Measurements from ENCODE around the gene LTO1. TPM values are rescaled to one million over a fixed set of nuclear protein-coding genes. Genes with fewer than 3 reads are reported as not detected.

Gene LTO1
- total RNA-seq, 4 donors from 2014 or later = 23.5 to 40.0 (median 26.9) TPM

DNA sequence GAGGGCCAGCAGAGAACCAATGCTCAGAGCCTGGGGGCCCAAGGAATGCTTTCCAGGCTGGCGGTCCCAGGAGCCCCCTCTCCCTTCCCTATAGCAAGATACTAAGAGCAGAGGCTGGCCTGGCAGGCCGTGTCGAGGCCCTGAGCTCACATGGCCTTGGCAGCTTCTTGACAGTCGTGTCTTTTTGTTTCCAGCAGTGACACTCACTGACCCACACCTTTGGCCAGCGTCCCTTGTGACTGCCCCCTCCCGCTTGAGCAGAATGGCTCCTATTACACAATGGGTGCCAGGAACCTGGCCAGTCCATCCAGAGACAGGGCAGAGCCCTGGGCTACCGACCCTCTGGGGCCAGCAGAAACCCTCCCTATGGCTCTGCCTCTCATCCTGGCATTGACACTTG, 40.6 kb downstream of the LTO1 start:
- Histone ChIP-seq H3K36me3 (no peaks in the 10 kb centered on the region), H3K4me3 (replicated peaks in 1 of 3) (no peak overlapping the region), H3K27ac (no peak overlapping the region), H3K27me3 (no peaks in the 10 kb centered on the region), H3K4me1 (peaks cover 25 to 26% of the 10 kb centered on the region in 2 donors), H3K9me3 (no peaks in the 10 kb centered on the region)
- intact Hi-C loops (cut with DNase I) = loop anchor here (10.0 kb wide), 1 partner anchor 100 kb away; no protein-coding TSS in a partner anchor
- 86 to 96% methylated on average over 4 to 6 of the region's 7 CpGs for WGBS, 2 donors
- TF ChIP-seq, protein P1, sequence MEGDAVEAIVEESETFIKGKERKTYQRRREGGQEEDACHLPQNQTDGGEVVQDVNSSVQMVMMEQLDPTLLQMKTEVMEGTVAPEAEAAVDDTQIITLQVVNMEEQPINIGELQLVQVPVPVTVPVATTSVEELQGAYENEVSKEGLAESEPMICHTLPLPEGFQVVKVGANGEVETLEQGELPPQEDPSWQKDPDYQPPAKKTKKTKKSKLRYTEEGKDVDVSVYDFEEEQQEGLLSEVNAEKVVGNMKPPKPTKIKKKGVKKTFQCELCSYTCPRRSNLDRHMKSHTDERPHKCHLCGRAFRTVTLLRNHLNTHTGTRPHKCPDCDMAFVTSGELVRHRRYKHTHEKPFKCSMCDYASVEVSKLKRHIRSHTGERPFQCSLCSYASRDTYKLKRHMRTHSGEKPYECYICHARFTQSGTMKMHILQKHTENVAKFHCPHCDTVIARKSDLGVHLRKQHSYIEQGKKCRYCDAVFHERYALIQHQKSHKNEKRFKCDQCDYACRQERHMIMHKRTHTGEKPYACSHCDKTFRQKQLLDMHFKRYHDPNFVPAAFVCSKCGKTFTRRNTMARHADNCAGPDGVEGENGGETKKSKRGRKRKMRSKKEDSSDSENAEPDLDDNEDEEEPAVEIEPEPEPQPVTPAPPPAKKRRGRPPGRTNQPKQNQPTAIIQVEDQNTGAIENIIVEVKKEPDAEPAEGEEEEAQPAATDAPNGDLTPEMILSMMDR (IDR thresholded peaks at IDR 0.05) = no peak
- DNase-seq = no peak

DNA sequence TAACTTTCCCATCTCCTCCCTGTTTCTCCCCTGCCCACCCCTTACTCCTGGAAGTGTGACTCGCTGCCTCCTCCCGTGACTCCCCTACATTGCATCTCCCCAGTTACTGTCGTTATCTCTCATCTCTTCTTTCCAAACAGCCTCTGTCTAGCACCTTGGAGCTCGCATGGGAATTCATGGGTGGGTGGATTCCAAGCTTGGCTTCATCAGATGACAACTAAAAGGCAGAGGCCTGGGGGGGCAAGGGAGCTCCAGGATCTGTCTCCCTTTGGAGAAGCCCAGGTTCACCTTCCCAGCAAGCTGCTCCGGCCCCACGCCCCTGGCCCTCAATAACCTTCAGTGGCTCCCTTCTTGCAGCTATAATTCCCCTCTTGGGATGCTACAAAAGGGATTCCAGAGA, 41.1 kb downstream of the LTO1 start:
- Histone ChIP-seq H3K4me1 (peaks cover 20 to 22% of the 10 kb centered on the region in 2 donors), H3K36me3 (no peaks in the 10 kb centered on the region), H3K27me3 (no peaks in the 10 kb centered on the region), H3K9me3 (no peaks in the 10 kb centered on the region), H3K27ac (no peak overlapping the region), H3K4me3 (replicated peaks in 1 of 3) (no peak overlapping the region)
- 89% methylated on average over 6 of the region's 6 CpGs for WGBS, 2 donors
- intact Hi-C loops (cut with DNase I) = loop anchor here (10.0 kb wide), 1 partner anchor 99 kb away; no protein-coding TSS in a partner anchor
- TF ChIP-seq, protein P1 (IDR thresholded peaks at IDR 0.05) = no peak
- TF ChIP-seq POLR2A (IDR thresholded peaks at IDR 0.05) = no peak
- no peak for DNase-seq

DNA sequence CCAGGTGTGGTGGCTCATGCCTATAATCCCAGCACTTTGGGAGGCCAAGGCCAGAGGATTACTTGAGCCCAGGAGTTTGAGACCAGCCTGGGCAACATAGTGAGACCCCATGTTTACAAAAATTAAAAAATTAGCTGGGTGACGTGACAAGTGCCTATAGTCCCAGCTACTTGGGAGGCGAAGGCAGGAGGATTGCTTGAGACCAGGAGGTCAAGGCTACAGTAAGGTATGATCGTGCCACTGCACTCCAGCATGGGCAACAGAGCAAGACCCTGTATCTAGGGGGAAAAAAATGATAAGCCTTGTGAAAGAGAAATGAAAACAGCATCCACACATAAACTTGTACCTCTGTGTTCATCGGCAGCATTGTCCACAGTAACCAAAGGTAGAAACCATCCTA, 42.3 kb downstream of the LTO1 start:
- Histone ChIP-seq H3K9me3 (no peaks in the 10 kb centered on the region), H3K27ac (no peak overlapping the region), H3K4me1 (peaks cover 18% of the 10 kb centered on the region in 2 donors), H3K27me3 (no peaks in the 10 kb centered on the region), H3K36me3 (no peaks in the 10 kb centered on the region), H3K4me3 (replicated peaks in 1 of 3) (no peak overlapping the region)
- 94 to 97% methylated on average over 4 of the region's 4 CpGs for WGBS, 2 donors
- intact Hi-C loops (cut with DNase I) = loop anchor here (10.0 kb wide), 1 partner anchor 98 kb away; no protein-coding TSS in a partner anchor
- TF ChIP-seq, protein P1 (IDR thresholded peaks at IDR 0.05) = no peak
- TF ChIP-seq POLR2A (IDR thresholded peaks at IDR 0.05) = no peak
- DNase-seq = no peak

DNA sequence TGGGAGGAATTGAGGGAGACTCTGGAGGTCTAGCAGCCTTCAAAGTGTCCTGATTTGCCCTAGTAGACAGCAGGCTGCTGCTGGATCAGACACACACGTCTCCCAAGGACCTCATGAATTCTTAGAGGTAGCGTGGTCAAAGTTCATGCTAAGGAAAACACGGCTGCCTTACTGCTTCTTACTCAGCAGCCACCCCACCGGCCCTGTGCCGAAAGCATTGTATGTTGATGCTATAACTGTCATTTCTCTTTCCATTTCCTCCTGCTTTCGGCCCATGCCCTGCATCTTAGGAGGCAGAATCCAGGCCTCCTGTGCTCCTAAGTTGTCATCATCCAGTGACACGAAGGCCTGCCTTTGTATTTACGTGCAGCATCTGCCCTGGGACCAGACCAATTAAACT, 44.7 kb downstream of the LTO1 start:
- H3K36me3 ChIP-seq = no peaks in the 10 kb centered on the region
- no peak for DNase-seq
- no peak overlapping the region for H3K27ac ChIP-seq
- TF ChIP-seq, protein P1 (IDR thresholded peaks at IDR 0.05) = no peak
- TF ChIP-seq POLR2A (IDR thresholded peaks at IDR 0.05) = no peak
- no peaks in the 10 kb centered on the region for H3K4me1 ChIP-seq
- no peaks in the 10 kb centered on the region for H3K9me3 ChIP-seq
- no peaks in the 10 kb centered on the region for H3K27me3 ChIP-seq
- intact Hi-C loops (cut with DNase I) = loop anchor here (10.0 kb wide), 1 partner anchor 96 kb away; no protein-coding TSS in a partner anchor
- 90 to 95% methylated on average over 8 of the region's 8 CpGs for WGBS, 2 donors
- no peak overlapping the region for H3K4me3 ChIP-seq (replicated peaks in 1 of 3)

DNA sequence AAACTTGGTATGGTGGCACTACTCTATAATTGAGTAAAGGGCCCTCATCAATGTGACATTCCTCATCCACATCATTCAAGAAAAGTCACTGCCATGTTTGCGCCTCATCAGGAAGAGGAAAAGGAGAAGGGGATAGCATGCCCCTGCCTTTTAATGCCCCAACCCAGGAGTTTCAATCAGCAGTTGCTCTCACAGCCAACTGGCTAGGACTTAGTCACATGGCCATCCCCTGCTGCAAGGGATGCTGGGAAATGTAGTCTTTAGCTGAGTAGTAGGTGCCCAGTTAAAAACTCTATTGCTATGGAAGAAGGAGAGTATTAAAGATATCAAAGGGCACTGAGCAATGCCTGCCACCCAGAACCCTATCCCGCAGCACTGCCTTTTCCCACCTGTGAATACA, 45.1 kb downstream of the LTO1 start:
- no peak overlapping the region for H3K27ac ChIP-seq
- TF ChIP-seq, protein P1 (IDR thresholded peaks at IDR 0.05) = no peak
- TF ChIP-seq POLR2A (IDR thresholded peaks at IDR 0.05) = no peak
- 93 to 95% methylated on average over 2 of the region's 2 CpGs for WGBS, 2 donors

More for the DNA sequence above, 45.1 kb downstream of the LTO1 start:
- H3K9me3 ChIP-seq = no peaks in the 10 kb centered on the region
- no peaks in the 10 kb centered on the region for H3K27me3 ChIP-seq
- H3K36me3 ChIP-seq = no peaks in the 10 kb centered on the region
- intact Hi-C loops (cut with DNase I) = loop anchor here (10.0 kb wide), 1 partner anchor 95 kb away; no protein-coding TSS in a partner anchor
- no peaks in the 10 kb centered on the region for H3K4me1 ChIP-seq
- DNase-seq = no peak
- no peak overlapping the region for H3K4me3 ChIP-seq (replicated peaks in 1 of 3)
